Upper lobe of left lung (tissue), 6 donors: ENCODE results near the gene RHBDF1. TPM values are rescaled to one million over a fixed set of nuclear protein-coding genes. Genes with fewer than 3 reads are reported as not detected.

ENCODE experiments used
- ATAC-seq, 2 donors: fragments of 200-7000 bp; cut with Tn5 transposase; one replicate each; pipeline ENCODE4 v1.9.1; 2022; ENCODE audit warnings: mild to moderate bottlenecking in 2 of 2, moderate library complexity in 2 of 2; ENCODE audit not compliant: low FRiP score in 2 of 2
- DNase-seq, 2 donors: peaks; one replicate each; pipeline ENCODE4 v3.0.0-alpha.2; 2019 to 2020
- H3K27ac ChIP-seq, 4 donors: fragments of 200-600 bp; sonication (generic); one replicate each; pipeline ENCODE4 v1.5.1; 2016 to 2019
- H3K27me3 ChIP-seq, 4 donors: fragments of 200-600 bp; sonication (generic); one replicate each; pipeline ENCODE4 v1.5.1; 2017 to 2019
- H3K36me3 ChIP-seq, 4 donors: fragments of 200-600 bp; sonication (generic); one replicate each; pipeline ENCODE4 v1.5.1; 2016 to 2019
- H3K4me1 ChIP-seq, 4 donors: fragments of 200-600 bp; sonication (generic); one replicate each; pipeline ENCODE4 v1.5.1; 2018 to 2019
- H3K4me3 ChIP-seq, 4 donors: fragments of 200-600 bp; sonication (generic); one replicate each; pipeline ENCODE4 v1.5.1; 2017 to 2019; ENCODE audit warnings: mild to moderate bottlenecking in 2 of 4, moderate library complexity in 1 of 4
- H3K9me3 ChIP-seq, 4 donors: fragments of 200-600 bp; sonication (generic); one replicate each; pipeline ENCODE4 v1.5.1; 2018 to 2019
- EP300 ChIP-seq, 4 donors: sonication (generic); formaldehyde crosslinking; IDR thresholded peaks; one replicate each; pipeline ENCODE4 v1.5.1; 2017; ENCODE audit warnings: antibody characterized with exemption in 4 of 4, control low read depth in 2 of 4
- POLR2A ChIP-seq, 4 donors: fragments of 450-650 bp; IDR thresholded peaks; one replicate each; pipeline ENCODE4 v1.5.1; 2016 to 2017; ENCODE audit warnings: antibody characterized with exemption in 4 of 4, mild to moderate bottlenecking in 2 of 4
- POLR2AphosphoS5 ChIP-seq, 2 donors: sonication (generic); formaldehyde crosslinking; IDR thresholded peaks; one replicate each; pipeline ENCODE4 v1.5.1; 2017; ENCODE audit warnings: antibody characterized with exemption in 2 of 2
- WGBS, 2 donors: methylation state at CpG; one replicate each; pipeline ENCODE4 v1.1.5; 2017 to 2018; 5-methylcytosine and 5-hydroxymethylcytosine counted together
- total RNA-seq, 6 donors: library from RNA; depleted of rRNA in 4 of 6; stranded (reverse); fragments of >200 nt in 4 of 6; gene quantifications; one replicate each; pipeline versions ENCODE4 v1.1.0 to v1.2.1, GENCODE V29; 2016 to 2021
- TF ChIP-seq, protein P1 (sequence below), 6 experiments: fragments of 450-650 bp in 4 of 6; fragments of 200-600 bp in 2 of 6; sonication (generic) in 2 of 6; IDR thresholded peaks; one replicate each; pipeline ENCODE4 v1.5.1; 2016 to 2019; ENCODE audit warnings: antibody characterized with exemption in 6 of 6
- donor health status: DM: no; HTN: no; CAD: no; lungs with moderate emphysema.
- donor health status: DM: no; HTN: yes; CAD: no; lungs with severe emphysema.

RHBDF1 gene
- total RNA-seq, 6 donors from 2014 or later = 24.4 to 110 (median 46.3) TPM

DNA sequence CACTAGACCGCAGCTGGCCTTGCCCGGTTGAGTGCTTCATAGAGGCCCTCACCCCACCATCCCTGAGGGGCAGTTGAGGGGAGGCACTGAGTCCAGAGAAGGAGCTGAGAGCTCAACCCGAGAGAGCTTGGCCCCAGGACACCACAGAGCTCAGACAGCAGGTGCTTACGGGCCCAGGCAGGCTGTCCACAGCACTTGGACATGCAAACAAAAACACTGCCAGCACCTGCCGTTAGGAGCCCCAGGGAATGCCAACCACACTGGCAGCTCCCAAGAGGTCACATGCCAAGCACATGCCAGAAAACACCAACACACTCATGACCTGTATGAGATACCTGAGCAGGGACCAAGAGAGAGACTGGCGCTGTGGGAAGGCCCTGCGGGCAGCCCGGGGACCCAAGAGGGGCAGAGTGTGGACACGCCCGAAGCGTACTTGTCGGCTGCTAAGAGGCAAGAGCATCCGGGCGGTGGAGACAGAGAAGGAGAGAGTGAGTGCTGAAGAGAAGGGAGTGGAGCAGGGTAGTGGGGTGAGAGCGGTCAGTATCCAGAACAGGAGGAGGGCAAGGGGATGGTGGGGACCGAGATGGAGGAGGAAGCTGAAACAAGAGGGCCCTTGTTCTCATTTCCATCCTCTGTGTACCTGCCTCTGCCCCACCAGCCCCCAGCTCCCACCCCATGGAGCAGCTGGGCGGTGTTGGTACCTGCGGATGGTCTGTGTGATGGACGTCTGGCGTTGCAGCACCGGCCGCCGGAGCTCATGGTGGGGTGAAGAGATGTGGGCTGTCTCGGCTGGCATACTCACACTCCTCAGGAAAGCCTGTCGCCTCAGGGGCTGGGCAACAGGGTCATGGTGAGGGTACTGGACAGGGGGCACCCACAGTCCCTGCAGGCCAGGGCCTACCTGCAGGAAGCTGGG lies 8.2 kb downstream of the RHBDF1 start:
- Histone ChIP-seq H3K4me1 (peaks cover 8 to 32% (median 16%) of the 10 kb centered on the region in 4 donors), H3K4me3 (no peak overlapping the region), H3K36me3 (peaks cover 6 to 60% (median 50%) of the 10 kb centered on the region in 4 donors), H3K27me3 (no peaks in the 10 kb centered on the region), H3K9me3 (no peaks in the 10 kb centered on the region), H3K27ac (no peak overlapping the region)
- TF ChIP-seq EP300 (IDR thresholded peaks at IDR 0.05) = no peak
- TF ChIP-seq, protein P1, sequence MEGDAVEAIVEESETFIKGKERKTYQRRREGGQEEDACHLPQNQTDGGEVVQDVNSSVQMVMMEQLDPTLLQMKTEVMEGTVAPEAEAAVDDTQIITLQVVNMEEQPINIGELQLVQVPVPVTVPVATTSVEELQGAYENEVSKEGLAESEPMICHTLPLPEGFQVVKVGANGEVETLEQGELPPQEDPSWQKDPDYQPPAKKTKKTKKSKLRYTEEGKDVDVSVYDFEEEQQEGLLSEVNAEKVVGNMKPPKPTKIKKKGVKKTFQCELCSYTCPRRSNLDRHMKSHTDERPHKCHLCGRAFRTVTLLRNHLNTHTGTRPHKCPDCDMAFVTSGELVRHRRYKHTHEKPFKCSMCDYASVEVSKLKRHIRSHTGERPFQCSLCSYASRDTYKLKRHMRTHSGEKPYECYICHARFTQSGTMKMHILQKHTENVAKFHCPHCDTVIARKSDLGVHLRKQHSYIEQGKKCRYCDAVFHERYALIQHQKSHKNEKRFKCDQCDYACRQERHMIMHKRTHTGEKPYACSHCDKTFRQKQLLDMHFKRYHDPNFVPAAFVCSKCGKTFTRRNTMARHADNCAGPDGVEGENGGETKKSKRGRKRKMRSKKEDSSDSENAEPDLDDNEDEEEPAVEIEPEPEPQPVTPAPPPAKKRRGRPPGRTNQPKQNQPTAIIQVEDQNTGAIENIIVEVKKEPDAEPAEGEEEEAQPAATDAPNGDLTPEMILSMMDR (IDR thresholded peaks at IDR 0.05) = no peak
- no peak for TF ChIP-seq POLR2AphosphoS5 (IDR thresholded peaks at IDR 0.05)
- TF ChIP-seq POLR2A (IDR thresholded peaks at IDR 0.05) = no peak
- DNase-seq (peak in 1 of 2 donors; percentile 76), ATAC-seq (no peak)
- 92 to 96% methylated on average over 21 to 25 of the region's 25 CpGs for WGBS, 2 donors

DNA sequence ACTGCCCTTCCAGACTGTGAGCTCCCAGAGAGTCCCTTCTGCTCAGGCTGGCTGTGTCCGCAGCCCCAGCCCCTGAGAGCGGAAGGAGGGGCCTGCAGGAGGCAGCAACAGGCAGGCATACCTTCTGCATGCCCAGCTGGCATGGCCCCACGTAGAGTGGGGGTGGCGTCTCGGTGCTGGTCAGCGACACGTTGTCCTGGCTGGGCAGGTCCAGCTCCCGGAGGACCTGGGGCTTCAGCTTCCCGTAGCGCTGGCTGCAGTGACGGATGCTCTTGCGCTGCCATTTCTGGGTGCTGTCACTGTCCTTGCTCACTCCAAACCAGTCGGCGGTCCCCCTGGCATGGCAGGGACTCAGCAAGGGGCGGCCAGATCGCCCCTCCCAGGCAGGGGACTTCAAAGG lies 9.0 kb downstream of the RHBDF1 start:
- Histone ChIP-seq H3K27me3 (no peaks in the 10 kb centered on the region), H3K4me3 (no peak overlapping the region), H3K9me3 (no peaks in the 10 kb centered on the region), H3K4me1 (peaks cover 8 to 32% (median 14%) of the 10 kb centered on the region in 4 donors), H3K27ac (no peak overlapping the region), H3K36me3 (peaks cover 9 to 68% (median 58%) of the 10 kb centered on the region in 4 donors)
- ATAC-seq = no peak
- DNase-seq = no peak
- TF ChIP-seq POLR2AphosphoS5 (IDR thresholded peaks at IDR 0.05) (no peak), POLR2A (IDR thresholded peaks at IDR 0.05) (no peak), EP300 (IDR thresholded peaks at IDR 0.05) (no peak)
- TF ChIP-seq, protein P1 (IDR thresholded peaks at IDR 0.05) = no peak
- 96% methylated on average over 13 of the region's 16 CpGs; no CpG with 5 or more reads in 1 of the 2 donors for WGBS, 2 donors

DNA sequence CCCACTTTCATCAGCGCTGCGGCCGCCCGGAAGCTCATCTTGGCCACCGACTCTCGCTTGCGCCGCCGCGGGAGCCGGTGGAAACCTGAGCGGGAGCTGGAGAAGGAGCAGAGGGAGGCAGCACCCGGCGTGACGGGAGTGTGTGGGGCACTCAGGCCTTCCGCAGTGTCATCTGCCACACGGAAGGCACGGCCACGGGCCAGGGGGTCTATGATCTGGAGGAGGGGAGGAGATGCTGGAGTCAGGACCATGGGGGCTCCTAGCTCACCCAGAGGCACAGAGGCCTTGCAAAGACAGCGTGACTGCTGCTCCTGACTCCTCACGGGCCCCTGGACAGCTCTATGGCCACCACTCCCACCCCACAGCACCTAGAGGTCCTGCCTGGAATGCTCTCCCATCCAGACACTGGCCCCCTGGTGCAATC lies 9.5 kb downstream of the RHBDF1 start:
- H3K4me1 ChIP-seq = peaks cover 8 to 27% (median 13%) of the 10 kb centered on the region in 4 donors
- WGBS, 2 donors = 93 to 95% methylated on average over 20 to 21 of the region's 21 CpGs
- no peak for ATAC-seq

DNA sequence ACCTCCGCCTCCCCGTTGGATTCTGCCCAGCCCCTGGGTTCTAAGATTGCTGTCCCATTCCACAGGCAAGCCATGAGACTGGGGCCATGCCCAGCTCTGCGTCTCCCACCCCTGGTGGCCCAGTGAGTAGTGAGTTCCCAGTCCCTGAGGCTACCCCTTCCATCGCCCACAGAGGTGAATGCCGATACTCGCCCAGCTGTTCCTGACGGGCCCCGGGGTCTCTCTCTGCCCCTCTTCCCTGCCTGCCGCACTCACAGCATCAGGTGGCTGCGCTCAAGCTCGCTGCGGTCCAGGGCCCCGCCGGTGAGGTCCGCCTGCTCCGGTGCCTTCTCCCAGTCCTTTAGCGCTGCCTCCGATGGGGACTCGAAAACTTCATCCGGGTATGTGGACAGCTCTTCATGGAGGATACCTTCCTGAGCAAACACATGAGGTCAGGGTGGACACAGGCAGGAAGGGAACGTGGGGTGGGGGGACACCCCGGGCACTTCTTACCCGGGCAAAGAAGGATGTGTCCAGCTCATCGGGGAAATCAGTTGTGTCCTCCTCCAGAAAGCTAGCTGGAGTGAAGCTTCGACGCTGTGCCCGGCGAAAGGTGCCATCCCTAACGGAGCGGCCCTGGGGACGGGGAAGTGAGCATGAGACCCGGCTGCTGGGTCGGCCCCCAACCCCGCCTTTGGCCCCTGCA lies 10.0 kb downstream of the RHBDF1 start:
- no peak overlapping the region for H3K4me3 ChIP-seq
- TF ChIP-seq EP300 (IDR thresholded peaks at IDR 0.05) (no peak), POLR2A (IDR thresholded peaks at IDR 0.05) (no peak), POLR2AphosphoS5 (IDR thresholded peaks at IDR 0.05) (no peak)
- H3K27me3 ChIP-seq = no peaks in the 10 kb centered on the region
- H3K4me1 ChIP-seq = peaks cover 8 to 21% (median 13%) of the 10 kb centered on the region in 4 donors
- peak in 1 of 2 donors; percentile 78 for DNase-seq
- H3K9me3 ChIP-seq = no peaks in the 10 kb centered on the region
- no peak overlapping the region for H3K27ac ChIP-seq
- peaks cover 19 to 78% (median 65%) of the 10 kb centered on the region in 4 donors for H3K36me3 ChIP-seq
- no peak for ATAC-seq
- WGBS, 2 donors = 92 to 95% methylated on average over 27 to 34 of the region's 34 CpGs

More for the DNA sequence above, 9.5 kb downstream of the RHBDF1 start:
- H3K9me3 ChIP-seq = no peaks in the 10 kb centered on the region
- H3K27ac ChIP-seq = no peak overlapping the region
- TF ChIP-seq EP300 (IDR thresholded peaks at IDR 0.05) (no peak), POLR2AphosphoS5 (IDR thresholded peaks at IDR 0.05) (no peak), POLR2A (IDR thresholded peaks at IDR 0.05) (no peak)
- TF ChIP-seq, protein P1 (IDR thresholded peaks at IDR 0.05) = no peak
- H3K36me3 ChIP-seq = peaks cover 14 to 73% (median 62%) of the 10 kb centered on the region in 4 donors
- no peaks in the 10 kb centered on the region for H3K27me3 ChIP-seq
- peak in 1 of 2 donors; percentile 83 for DNase-seq
- no peak overlapping the region for H3K4me3 ChIP-seq

DNA sequence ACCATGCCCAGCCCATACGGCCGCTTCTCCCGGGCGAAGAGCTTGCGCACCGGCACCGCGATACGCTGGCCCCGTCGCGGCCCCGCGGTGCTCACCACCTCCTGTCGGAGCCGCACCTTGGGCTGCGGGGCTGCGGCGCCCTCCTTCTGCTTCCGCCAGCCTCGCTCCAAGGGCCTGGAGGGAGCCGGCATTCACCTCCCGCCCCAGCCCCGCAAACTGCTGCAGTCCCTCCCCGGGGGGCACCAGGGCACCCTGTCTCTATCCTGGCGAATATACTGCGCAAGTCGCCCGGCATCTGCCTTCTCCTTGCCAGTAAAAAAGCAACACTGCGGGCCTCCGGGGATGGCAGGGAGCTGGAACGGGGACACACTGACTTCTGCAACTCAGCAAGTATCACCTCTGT lies 10.6 kb downstream of the RHBDF1 start:
- Histone ChIP-seq H3K9me3 (no peaks in the 10 kb centered on the region), H3K4me3 (no peak overlapping the region), H3K27ac (no peak overlapping the region), H3K27me3 (no peaks in the 10 kb centered on the region), H3K36me3 (peaks cover 20 to 84% (median 70%) of the 10 kb centered on the region in 4 donors), H3K4me1 (peaks cover 8 to 18% (median 12%) of the 10 kb centered on the region in 4 donors)
- DNase-seq = no peak
- TF ChIP-seq, protein P1 (IDR thresholded peaks at IDR 0.05) = no peak
- no peak for TF ChIP-seq POLR2AphosphoS5 (IDR thresholded peaks at IDR 0.05)
- WGBS, 2 donors = 95 to 97% methylated on average over 4 to 32 of the region's 32 CpGs
- ATAC-seq = no peak
